ENCODE data around the gene CAMK2A.
A peak's percentile ranks its signal among the peaks of the same experiment; 100 is the strongest.

CAMK2A gene

DNA sequence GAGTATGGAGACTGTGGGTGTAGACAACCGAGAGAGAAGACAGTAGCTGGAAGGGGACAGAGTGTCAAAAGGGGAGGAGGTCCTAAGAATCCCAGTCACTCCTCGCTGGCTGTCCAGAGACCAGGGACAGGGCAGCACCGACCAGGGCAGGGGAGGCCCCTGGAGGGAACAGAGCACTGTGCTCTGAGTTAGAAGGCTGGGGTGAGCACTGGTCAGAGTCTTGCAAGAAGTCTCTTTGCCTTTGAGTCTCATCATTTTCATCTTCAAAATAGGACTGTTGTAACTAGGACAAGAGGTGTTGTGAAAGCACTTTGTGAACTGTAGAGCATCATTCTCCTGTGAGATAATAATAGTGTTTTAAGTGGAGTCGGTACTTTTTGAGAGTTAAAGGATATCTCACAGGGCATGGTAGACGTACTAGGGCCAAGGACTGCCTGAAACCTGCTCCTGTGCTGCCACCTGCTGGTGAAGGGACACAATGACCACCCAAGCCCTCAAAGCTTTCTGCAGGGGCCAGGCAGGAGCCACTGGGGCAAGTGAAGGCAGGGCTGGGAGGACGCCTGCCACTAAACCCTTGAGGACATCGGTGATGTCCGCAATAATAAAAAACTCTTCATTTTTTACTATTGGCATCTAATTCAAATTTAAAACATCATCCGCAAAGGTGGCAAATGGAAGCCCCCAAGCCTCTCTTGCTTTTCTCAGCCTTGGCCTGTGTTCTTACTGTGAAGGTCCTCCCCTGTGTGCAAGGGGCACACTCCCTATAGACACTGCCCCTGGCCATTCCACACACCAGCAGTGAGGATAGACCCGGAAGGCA lies 71.5 kb downstream of the CAMK2A start:
- TF ChIP-seq, protein P1, sequence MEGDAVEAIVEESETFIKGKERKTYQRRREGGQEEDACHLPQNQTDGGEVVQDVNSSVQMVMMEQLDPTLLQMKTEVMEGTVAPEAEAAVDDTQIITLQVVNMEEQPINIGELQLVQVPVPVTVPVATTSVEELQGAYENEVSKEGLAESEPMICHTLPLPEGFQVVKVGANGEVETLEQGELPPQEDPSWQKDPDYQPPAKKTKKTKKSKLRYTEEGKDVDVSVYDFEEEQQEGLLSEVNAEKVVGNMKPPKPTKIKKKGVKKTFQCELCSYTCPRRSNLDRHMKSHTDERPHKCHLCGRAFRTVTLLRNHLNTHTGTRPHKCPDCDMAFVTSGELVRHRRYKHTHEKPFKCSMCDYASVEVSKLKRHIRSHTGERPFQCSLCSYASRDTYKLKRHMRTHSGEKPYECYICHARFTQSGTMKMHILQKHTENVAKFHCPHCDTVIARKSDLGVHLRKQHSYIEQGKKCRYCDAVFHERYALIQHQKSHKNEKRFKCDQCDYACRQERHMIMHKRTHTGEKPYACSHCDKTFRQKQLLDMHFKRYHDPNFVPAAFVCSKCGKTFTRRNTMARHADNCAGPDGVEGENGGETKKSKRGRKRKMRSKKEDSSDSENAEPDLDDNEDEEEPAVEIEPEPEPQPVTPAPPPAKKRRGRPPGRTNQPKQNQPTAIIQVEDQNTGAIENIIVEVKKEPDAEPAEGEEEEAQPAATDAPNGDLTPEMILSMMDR (IDR thresholded peaks at IDR 0.05; ENCODE audit: low read length, missing control alignments), result peak; percentile 78
- no peak overlapping the region for H3K4me3 ChIP-seq (replicated peaks; ENCODE audit: low read depth, low read length)
- peak; percentile 89 for DNase-seq (ENCODE audit: low read depth)

DNA sequence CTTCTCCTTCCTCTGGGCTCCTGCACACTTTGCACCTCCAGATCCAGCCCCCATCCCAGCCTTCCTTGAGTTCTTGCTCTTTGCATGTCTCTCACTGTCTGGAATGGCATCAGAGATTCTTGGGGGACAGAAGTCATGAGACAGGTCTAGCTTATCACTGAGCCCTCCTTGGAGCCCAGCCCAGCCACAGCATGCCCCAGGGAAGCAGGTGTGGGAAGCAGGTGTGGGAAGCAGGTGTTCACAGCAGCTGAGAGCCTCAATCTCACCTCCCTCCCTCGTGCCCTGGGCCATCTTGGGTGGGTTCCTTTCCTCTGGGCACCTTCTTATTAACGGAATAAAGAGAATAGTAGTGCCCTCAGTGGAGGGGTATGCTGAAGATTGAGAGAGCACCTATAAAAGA lies 72.5 kb downstream of the CAMK2A start:
- no peak overlapping the region for H3K4me3 ChIP-seq (replicated peaks; ENCODE audit: low read depth, low read length)
- TF ChIP-seq, protein P1 (IDR thresholded peaks at IDR 0.05; ENCODE audit: low read length, missing control alignments), result no peak
- DNase-seq (ENCODE audit: low read depth), result no peak

DNA sequence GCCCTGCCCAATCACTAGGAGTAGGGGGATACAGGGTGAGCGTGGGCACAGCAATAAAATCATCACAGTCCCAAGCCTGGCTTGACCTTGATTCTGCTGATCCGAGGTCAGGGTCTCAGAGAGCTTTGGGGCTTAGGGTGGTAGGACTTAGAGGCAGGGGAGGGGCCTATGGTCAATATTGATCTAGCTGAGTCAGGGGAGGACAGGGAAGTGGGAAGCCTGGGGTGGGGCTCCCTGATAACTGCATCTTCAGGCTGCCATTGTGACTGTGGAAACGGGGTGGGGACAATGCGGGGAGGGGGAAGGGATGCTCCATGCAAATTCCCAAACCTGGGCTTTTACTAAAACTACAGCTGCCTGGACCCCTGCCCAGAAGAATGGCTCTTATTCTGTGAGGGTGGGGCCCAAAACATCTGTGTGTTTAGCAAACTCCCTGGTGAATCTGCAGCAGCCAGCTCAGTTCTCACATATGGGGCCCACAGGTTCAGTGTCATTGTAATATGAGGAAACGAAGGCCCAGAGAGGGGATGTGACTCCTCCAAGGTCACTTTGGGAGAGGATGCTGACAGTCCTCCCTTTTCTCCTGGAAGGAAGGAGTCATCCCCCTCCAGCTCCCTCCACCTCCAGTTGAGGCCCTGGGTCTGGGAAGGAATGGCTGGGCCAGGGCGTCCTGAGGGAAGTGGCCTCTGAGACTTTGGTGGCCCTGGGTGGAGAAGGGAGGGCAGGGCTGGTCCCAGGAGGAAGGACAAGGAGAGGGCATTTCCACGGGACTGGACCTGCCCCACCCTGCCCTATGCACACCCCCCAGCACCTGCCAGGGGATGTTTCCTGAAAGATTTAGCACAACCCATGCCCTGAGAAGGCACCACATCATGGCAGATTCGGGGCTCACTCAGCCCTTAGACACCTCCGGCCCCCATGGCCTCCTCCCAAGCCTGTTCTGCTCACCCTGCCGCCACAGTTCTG lies 73.3 kb downstream of the CAMK2A start:
- TF ChIP-seq, protein P1 (IDR thresholded peaks at IDR 0.05; ENCODE audit: low read length, missing control alignments), result no peak
- no peak for DNase-seq (ENCODE audit: low read depth)
- H3K4me3 ChIP-seq (replicated peaks; ENCODE audit: low read depth, low read length), result no peak overlapping the region

DNA sequence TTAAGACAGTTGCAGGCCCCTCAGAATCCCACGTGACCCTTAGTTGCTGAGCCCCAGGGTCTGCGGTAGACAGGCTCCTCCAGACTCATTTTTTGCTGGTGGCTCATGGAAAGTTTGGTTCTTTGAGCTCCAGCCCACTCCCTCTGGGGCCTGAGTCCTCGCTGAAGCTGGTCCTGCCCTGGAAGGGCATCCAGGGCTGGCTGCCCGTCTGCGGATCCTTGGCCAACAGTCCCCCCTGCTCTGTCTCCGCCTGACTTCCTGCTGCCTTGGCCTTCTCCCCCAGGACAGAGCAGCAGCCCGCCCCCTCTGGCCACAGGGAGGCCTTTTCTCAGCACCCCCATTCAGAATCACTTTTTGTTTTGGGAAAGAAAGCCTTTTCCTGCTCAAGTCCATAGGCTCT lies 75.3 kb downstream of the CAMK2A start:
- DNase-seq (ENCODE audit: low read depth), result no peak
- no peak overlapping the region for H3K4me3 ChIP-seq (replicated peaks; ENCODE audit: low read depth, low read length)
- TF ChIP-seq, protein P1 (IDR thresholded peaks at IDR 0.05; ENCODE audit: low read length, missing control alignments), result peak; percentile 17

DNA sequence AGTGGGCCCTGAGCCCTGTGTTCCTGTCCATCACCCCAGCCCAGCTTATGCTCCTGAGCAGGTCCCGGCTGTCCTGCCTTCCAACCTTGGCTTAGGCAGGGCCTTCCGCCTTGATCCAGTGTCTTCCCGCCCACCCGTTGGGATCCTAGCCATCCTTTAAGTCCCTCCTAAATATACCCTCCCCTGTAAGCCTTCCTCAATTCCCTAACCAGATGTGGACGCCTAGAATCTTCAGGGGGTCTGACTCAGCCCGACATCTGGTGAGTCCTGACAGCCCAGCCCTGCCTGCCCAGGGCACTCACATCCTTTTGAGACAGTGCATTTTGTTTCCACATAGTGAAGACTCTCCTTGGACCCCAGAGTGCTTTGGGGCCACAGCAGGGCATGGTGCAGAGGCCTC lies 76.0 kb downstream of the CAMK2A start:
- no peak overlapping the region for H3K4me3 ChIP-seq (replicated peaks; ENCODE audit: low read depth, low read length)
- TF ChIP-seq, protein P1 (IDR thresholded peaks at IDR 0.05; ENCODE audit: low read length, missing control alignments), result no peak
- DNase-seq (ENCODE audit: low read depth), result peak; percentile 4

DNA sequence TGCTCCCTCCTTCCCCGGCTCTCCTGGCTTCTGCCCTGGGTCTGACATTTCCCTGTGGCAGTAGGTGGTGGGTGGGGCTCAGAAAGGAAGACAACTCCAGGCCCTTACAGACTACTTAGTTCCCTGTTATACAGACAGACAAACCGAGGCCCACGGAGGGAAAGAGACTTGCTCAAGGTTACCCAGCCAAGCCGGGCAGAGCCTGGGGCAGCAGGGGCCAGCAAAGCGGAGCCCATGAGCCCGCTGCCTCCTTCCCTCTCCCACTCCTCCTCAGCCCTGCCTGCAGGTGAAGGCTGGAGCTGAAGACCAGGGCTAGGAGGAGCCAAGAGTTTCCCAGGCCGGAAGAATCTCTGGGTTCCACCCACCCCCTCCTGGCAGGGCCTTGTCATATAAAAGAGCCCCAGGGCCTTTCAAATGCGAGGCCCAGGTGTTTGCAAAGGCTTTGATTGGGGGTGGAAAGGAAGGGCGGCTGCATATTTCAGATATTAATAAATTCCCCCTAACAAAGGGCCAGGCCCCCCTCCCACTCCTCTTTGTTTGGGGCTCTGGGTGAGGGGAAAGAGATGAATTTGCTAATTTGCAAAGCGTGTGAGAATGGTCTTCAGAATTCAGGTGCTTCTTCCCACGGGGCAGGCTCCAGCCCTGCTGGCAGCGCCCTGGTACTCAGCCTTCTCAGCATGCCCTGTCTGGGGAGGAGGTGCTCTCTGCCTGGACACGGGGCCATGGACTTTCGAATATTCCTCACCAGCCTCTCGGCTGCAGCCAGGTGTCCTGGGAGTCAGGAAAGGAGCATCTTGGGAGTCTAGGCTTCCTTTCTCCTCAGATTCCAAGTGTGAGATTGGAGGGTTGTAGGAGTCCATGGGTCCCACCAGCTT lies 78.2 kb downstream of the CAMK2A start:
- DNase-seq (ENCODE audit: low read depth), result no peak
- no peak overlapping the region for H3K4me3 ChIP-seq (replicated peaks; ENCODE audit: low read depth, low read length)
- TF ChIP-seq, protein P1 (IDR thresholded peaks at IDR 0.05; ENCODE audit: low read length, missing control alignments), result no peak
